Endothelial cell of umbilical vein (primary cell): ENCODE results near the gene PRXL2A.
A peak's percentile ranks its signal among the peaks of the same experiment; 100 is the strongest.

Experiments
- JUN ChIP-seq: IDR thresholded peaks from 2 replicates; pipeline ENCODE4 v1.6.1; 2011; ENCODE audit warnings: borderline replicate concordance, low read depth; ENCODE audit not compliant: insufficient read length, insufficient read depth
- MYC ChIP-seq: IDR thresholded peaks from one replicate; pipeline ENCODE4 v1.6.1; 2011; ENCODE audit warnings: mild to moderate bottlenecking, low read depth, low read length
- TF ChIP-seq, protein P1 (sequence below), 2 donors: IDR thresholded peaks; 1 replicate in 1 of 2; 2 replicates in 1 of 2; pipeline ENCODE4 v1.5.1; 2011; ENCODE audit warnings: low read length in 2 of 2, mild to moderate bottlenecking in 2 of 2, moderate library complexity in 2 of 2, control low read depth in 1 of 2, inconsistent platforms in 1 of 2, low read depth in 1 of 2; ENCODE audit not compliant: insufficient read depth in 1 of 2; ENCODE audit errors: extremely low read depth in 1 of 2

- TF ChIP-seq JUN (no peak), MYC (no peak)
- TF ChIP-seq, protein P1, sequence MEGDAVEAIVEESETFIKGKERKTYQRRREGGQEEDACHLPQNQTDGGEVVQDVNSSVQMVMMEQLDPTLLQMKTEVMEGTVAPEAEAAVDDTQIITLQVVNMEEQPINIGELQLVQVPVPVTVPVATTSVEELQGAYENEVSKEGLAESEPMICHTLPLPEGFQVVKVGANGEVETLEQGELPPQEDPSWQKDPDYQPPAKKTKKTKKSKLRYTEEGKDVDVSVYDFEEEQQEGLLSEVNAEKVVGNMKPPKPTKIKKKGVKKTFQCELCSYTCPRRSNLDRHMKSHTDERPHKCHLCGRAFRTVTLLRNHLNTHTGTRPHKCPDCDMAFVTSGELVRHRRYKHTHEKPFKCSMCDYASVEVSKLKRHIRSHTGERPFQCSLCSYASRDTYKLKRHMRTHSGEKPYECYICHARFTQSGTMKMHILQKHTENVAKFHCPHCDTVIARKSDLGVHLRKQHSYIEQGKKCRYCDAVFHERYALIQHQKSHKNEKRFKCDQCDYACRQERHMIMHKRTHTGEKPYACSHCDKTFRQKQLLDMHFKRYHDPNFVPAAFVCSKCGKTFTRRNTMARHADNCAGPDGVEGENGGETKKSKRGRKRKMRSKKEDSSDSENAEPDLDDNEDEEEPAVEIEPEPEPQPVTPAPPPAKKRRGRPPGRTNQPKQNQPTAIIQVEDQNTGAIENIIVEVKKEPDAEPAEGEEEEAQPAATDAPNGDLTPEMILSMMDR (IDR thresholded peaks at IDR 0.05; ENCODE audit: extremely low read depth in 1 of 2, insufficient read depth in 1 of 2, low read depth in 1 of 2, low read length in 2 of 2), result peak; percentile 27 to 41
Observed at GRCh38 chr10:80443531-80443974, 35.2 kb downstream of the PRXL2A start.
